CD14-positive monocyte (primary cell): ENCODE measurements around the gene CNOT8. TPM values are rescaled to one million over a fixed set of nuclear protein-coding genes. Genes with fewer than 3 reads are reported as not detected.
"Not testable (repeated sequence)": the region's sequence is repeated elsewhere in the genome, so short reads cannot be mapped to it uniquely, and the experiment has no call there.

Source experiments
- DNase-seq, 3 donors: peaks; one replicate each; pipeline ENCODE4 v3.0.0-alpha.2; 2011 to 2022
- H2AFZ ChIP-seq: 2 replicates; pipeline ENCODE4 v1.6.0; 2012; ENCODE audit warnings: mild to moderate bottlenecking, low read depth, low read length, inconsistent platforms; ENCODE audit not compliant: insufficient read depth, poor library complexity, severe bottlenecking
- H3K27ac ChIP-seq, 2 donors: 1 replicate in 1 of 2; 2 replicates in 1 of 2; pipeline ENCODE4 v1.5.1; 2012 to 2013; ENCODE audit warnings: low read length in 2 of 2, control low read depth in 1 of 2, inconsistent platforms in 1 of 2, low read depth in 1 of 2, mild to moderate bottlenecking in 1 of 2
- H3K27me3 ChIP-seq, 2 donors: one replicate each; pipeline versions ENCODE4 v1.6.0 to v1.6.1; 2011 to 2013; ENCODE audit warnings: low read length in 2 of 2; ENCODE audit not compliant: control insufficient read depth in 2 of 2, insufficient read depth in 2 of 2
- H3K36me3 ChIP-seq, 2 donors: replicated peaks in 1 of 2; 1 replicate in 1 of 2; 2 replicates in 1 of 2; pipeline versions ENCODE4 v1.5.1 to v1.6.1; 2012 to 2013; ENCODE audit warnings: low read length in 2 of 2, control low read depth in 1 of 2, inconsistent platforms in 1 of 2, mild to moderate bottlenecking in 1 of 2; ENCODE audit not compliant: insufficient read depth in 2 of 2, control insufficient read depth in 1 of 2
- H3K4me1 ChIP-seq, 2 donors: 1 replicate in 1 of 2; 2 replicates in 1 of 2; pipeline versions ENCODE4 v1.5.1 to v1.6.1; 2012 to 2013; ENCODE audit warnings: low read length in 2 of 2, control low read depth in 1 of 2, inconsistent platforms in 1 of 2, mild to moderate bottlenecking in 1 of 2, moderate library complexity in 1 of 2; ENCODE audit not compliant: insufficient read depth in 2 of 2, control insufficient read depth in 1 of 2
- H3K4me2 ChIP-seq: replicated peaks from 2 replicates; pipeline ENCODE3; 2012; ENCODE audit warnings: low read length, moderate library complexity, mild to moderate bottlenecking; ENCODE audit not compliant: poor library complexity, severe bottlenecking; ENCODE audit errors: extremely low read depth
- H3K4me3 ChIP-seq, 3 experiments: fragments of 200-600 bp in 1 of 3; sonication (generic) in 1 of 3; replicated peaks in 1 of 3; 1 replicate in 2 of 3; 2 replicates in 1 of 3; pipeline ENCODE4 v1.5.1; 2011 to 2013; ENCODE audit warnings: low read length in 3 of 3, mild to moderate bottlenecking in 3 of 3, control low read depth in 2 of 3, low read depth in 2 of 3, inconsistent platforms in 1 of 3, moderate library complexity in 1 of 3
- H3K79me2 ChIP-seq: 2 replicates; pipeline ENCODE4 v1.6.0; 2012; ENCODE audit warnings: mild to moderate bottlenecking, control low read depth, inconsistent platforms, low read length, moderate library complexity; ENCODE audit not compliant: insufficient read depth
- H3K9ac ChIP-seq: 2 replicates; pipeline ENCODE4 v1.6.0; 2017; ENCODE audit warnings: low read length, mild to moderate bottlenecking; ENCODE audit not compliant: insufficient read depth, poor library complexity, severe bottlenecking
- H3K9me3 ChIP-seq, 2 donors: replicated peaks in 1 of 2; 1 replicate in 1 of 2; 2 replicates in 1 of 2; pipeline versions ENCODE4 v1.5.1 to v1.6.1; 2012 to 2013; ENCODE audit warnings: low read length in 2 of 2, control low read depth in 1 of 2; ENCODE audit not compliant: control insufficient read depth in 1 of 2, insufficient read depth in 1 of 2
- H4K20me1 ChIP-seq: 2 replicates; pipeline ENCODE4 v1.6.0; 2012; ENCODE audit warnings: mild to moderate bottlenecking, low read length, control low read depth, moderate library complexity; ENCODE audit not compliant: insufficient read depth
- H3K27ac Mint-ChIP-seq, 7 donors: one replicate each; pipeline ENCODE4 v1.8.0; 2020; ENCODE audit warnings: mild to moderate bottlenecking in 7 of 7, mixed read lengths in 7 of 7, moderate library complexity in 6 of 7, inconsistent platforms in 2 of 7
- H3K27me3 Mint-ChIP-seq, 3 donors: one replicate each; pipeline ENCODE4 v1.8.0; 2021 to 2022; ENCODE audit warnings: low read depth in 3 of 3, mild to moderate bottlenecking in 3 of 3, mixed read lengths in 3 of 3, moderate library complexity in 3 of 3, inconsistent platforms in 1 of 3
- H3K36me3 Mint-ChIP-seq, 2 donors: one replicate each; pipeline ENCODE4 v1.8.0; 2020; ENCODE audit warnings: mixed read lengths in 2 of 2, inconsistent platforms in 1 of 2, mild to moderate bottlenecking in 1 of 2
- H3K4me1 Mint-ChIP-seq: one replicate; pipeline ENCODE4 v1.8.0; 2020; ENCODE audit warnings: mild to moderate bottlenecking, mixed read lengths
- H3K4me3 Mint-ChIP-seq, 2 donors: one replicate each; pipeline ENCODE4 v1.8.0; 2020; ENCODE audit warnings: mild to moderate bottlenecking in 2 of 2, mixed read lengths in 2 of 2, moderate library complexity in 1 of 2
- H3K9me3 Mint-ChIP-seq, 7 donors: one replicate each; pipeline ENCODE4 v1.8.0; 2020 to 2022; ENCODE audit warnings: mixed read lengths in 7 of 7, mild to moderate bottlenecking in 6 of 7, moderate library complexity in 6 of 7, inconsistent platforms in 2 of 7
- WGBS: methylation state at CpG from one replicate; pipeline ENCODE4 v1.1.5; 2013; ENCODE audit warnings: missing lambda C conversion rate; ENCODE audit not compliant: insufficient coverage; 5-methylcytosine and 5-hydroxymethylcytosine counted together
- intact Hi-C, 2 donors: fragments of 100-400 bp; cut with micrococcal nuclease; formaldehyde crosslinking; loops; one replicate each; pipeline versions ENCODE4 v1.15.0 to v1.15.1; 2023
- polyA plus RNA-seq, 3 donors: library from polyadenylated mRNA; depleted of rRNA in 1 of 3; unstranded in 2 of 3; stranded (reverse) in 1 of 3; fragments of 300-500 nt in 2 of 3; fragments of >200 nt in 1 of 3; fragmentation: Illumina TruSeq in 2 of 3; gene quantifications; 1 replicate in 2 of 3; 2 replicates in 1 of 3; pipeline ENCODE4 v1.2.3, GENCODE V29; 2012 to 2021
- TF ChIP-seq, protein P1 (sequence below): fragments of 200-600 bp; IDR thresholded peaks from one replicate; pipeline ENCODE4 v1.8.0; 2022; ENCODE audit warnings: antibody characterized with exemption, mild to moderate bottlenecking

CNOT8 gene
- polyA plus RNA-seq, 3 donors = 98.7 to 160 (median 147) TPM

DNA sequence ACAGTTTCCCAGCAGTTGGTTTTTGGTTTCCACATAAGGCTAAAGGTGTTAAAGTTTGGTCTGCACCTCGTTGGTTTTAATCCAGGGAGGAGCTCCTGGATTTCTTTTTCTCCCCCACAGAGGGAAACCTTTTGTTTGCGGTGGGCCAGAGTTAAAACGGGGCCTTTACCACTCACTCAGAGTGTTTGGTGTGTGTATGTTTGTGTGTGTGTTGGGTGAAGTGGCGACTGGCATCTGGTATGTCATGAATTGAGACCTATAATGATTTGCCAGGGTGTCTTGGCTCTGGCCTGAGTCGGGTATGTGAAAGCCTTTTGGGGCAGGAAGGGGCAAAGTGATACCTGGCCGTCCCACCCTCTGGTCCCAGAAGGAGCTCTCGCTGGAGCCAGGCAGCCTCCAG, 38.9 kb upstream of the CNOT8 start:
- H3K4me1 Mint-ChIP-seq = peaks cover 11% of the 10 kb centered on the region
- Histone ChIP-seq H3K9ac (no peak overlapping the region), H3K79me2 (no peaks in the 10 kb centered on the region), H3K27ac (no peak overlapping the region), H3K27me3 (no peaks in the 10 kb centered on the region), H3K9me3 (no peaks in the 10 kb centered on the region), H3K36me3 (peaks cover 51 to 62% of the 10 kb centered on the region in 2 donors), H3K4me3 (no peak overlapping the region), H3K4me2 (no peak overlapping the region), H2AFZ (no peak overlapping the region), H3K4me1 (peaks cover 8% of the 10 kb centered on the region in 2 donors), H4K20me1 (peaks cover 15% of the 10 kb centered on the region)
- intact Hi-C loops = no loop called here
- H3K27me3 Mint-ChIP-seq = no peaks in the 10 kb centered on the region
- 94% methylated on average over 3 of the region's 7 CpGs for WGBS
- H3K4me3 Mint-ChIP-seq = no peak overlapping the region
- peak overlapping the region in 1 of 7 donors; percentile 57 for H3K27ac Mint-ChIP-seq
- DNase-seq = no peak
- no peaks in the 10 kb centered on the region for H3K9me3 Mint-ChIP-seq
- peaks cover 56 to 60% of the 10 kb centered on the region in 2 donors for H3K36me3 Mint-ChIP-seq
- TF ChIP-seq, protein P1, sequence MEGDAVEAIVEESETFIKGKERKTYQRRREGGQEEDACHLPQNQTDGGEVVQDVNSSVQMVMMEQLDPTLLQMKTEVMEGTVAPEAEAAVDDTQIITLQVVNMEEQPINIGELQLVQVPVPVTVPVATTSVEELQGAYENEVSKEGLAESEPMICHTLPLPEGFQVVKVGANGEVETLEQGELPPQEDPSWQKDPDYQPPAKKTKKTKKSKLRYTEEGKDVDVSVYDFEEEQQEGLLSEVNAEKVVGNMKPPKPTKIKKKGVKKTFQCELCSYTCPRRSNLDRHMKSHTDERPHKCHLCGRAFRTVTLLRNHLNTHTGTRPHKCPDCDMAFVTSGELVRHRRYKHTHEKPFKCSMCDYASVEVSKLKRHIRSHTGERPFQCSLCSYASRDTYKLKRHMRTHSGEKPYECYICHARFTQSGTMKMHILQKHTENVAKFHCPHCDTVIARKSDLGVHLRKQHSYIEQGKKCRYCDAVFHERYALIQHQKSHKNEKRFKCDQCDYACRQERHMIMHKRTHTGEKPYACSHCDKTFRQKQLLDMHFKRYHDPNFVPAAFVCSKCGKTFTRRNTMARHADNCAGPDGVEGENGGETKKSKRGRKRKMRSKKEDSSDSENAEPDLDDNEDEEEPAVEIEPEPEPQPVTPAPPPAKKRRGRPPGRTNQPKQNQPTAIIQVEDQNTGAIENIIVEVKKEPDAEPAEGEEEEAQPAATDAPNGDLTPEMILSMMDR = no peak

DNA sequence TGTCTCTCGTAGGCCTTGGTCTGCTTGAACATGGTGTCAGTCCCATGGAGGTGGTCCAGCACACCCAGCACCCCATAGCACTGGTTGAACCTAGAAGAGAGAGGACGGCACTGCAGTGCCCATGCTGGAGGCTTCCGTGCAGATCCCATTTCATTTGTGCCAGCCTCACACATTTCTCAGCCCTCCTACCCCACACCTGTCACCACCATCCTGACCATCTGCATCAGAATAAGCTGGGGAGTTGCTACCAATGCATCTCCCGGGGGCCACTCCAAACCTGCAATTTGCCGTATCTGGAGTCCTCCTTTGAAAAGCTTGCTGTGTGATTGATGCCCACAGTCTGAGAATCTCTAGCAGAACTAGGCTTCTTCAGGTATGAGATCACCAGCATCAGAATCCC, 38.0 kb upstream of the CNOT8 start:
- Histone ChIP-seq H3K4me2 (no peak overlapping the region), H3K27me3 (no peaks in the 10 kb centered on the region), H3K36me3 (peaks cover 44 to 56% of the 10 kb centered on the region in 2 donors), H4K20me1 (peaks cover 15% of the 10 kb centered on the region), H3K9ac (no peak overlapping the region), H3K9me3 (no peaks in the 10 kb centered on the region), H3K79me2 (no peaks in the 10 kb centered on the region), H3K27ac (no peak overlapping the region), H3K4me1 (peaks cover 8% of the 10 kb centered on the region in 2 donors), H3K4me3 (no peak overlapping the region), H2AFZ (no peak overlapping the region)
- H3K9me3 Mint-ChIP-seq = no peaks in the 10 kb centered on the region
- H3K36me3 Mint-ChIP-seq = peaks cover 51 to 54% of the 10 kb centered on the region in 2 donors
- H3K4me1 Mint-ChIP-seq = peaks cover 11% of the 10 kb centered on the region
- TF ChIP-seq, protein P1 = no peak
- DNase-seq = no peak
- H3K27me3 Mint-ChIP-seq = no peaks in the 10 kb centered on the region
- no peak overlapping the region for H3K4me3 Mint-ChIP-seq
- peak overlapping the region in 1 of 7 donors; percentile 81 for H3K27ac Mint-ChIP-seq
- intact Hi-C loops = no loop called here
- 92% methylated on average over 2 of the region's 5 CpGs for WGBS

DNA sequence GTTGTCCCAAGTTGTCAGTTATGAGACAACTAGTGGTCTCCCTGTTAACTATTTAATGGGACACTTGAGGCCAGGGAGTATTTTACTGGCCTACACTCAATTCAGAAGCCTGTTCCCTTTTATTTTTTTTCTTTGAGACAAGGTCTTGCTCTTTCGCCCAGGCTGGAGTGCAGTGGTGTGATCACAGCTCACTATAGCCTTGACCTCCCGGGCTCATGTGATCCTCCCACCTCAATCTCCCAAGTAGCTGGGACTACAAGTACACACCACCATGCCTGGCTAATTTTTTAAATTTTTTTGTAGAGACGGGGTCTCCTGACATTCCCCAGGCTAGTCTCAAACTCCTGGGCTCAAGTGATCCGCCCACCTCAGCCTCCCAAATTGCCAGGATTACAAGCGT, 35.5 kb upstream of the CNOT8 start:
- peaks cover 11% of the 10 kb centered on the region for H3K4me1 Mint-ChIP-seq

More for the DNA sequence above, 35.5 kb upstream of the CNOT8 start:
- H3K27ac Mint-ChIP-seq = peak overlapping the region in 4 of 7 donors; percentile 8 to 57 (median 32)
- H3K4me3 Mint-ChIP-seq, H3K9ac ChIP-seq, H3K4me2 ChIP-seq, H3K27me3 Mint-ChIP-seq, H3K9me3 Mint-ChIP-seq, H3K79me2 ChIP-seq, H3K4me1 ChIP-seq, H3K27me3 ChIP-seq, DNase-seq, H3K4me3 ChIP-seq, intact Hi-C loops, H2AFZ ChIP-seq, H3K9me3 ChIP-seq: not testable (repeated sequence)
- H3K36me3 Mint-ChIP-seq = peaks cover 29 to 39% of the 10 kb centered on the region in 2 donors
- H3K27ac ChIP-seq = peak overlapping the region in 1 of 2 donors; percentile 31
- peaks cover 15% of the 10 kb centered on the region for H4K20me1 ChIP-seq
- WGBS = 93% methylated on average over 4 of the region's 5 CpGs
- H3K36me3 ChIP-seq = peaks cover 19 to 31% of the 10 kb centered on the region in 2 donors
